GM12892 (cell line): ENCODE data around the gene PDGFC.

Experiments used
- POLR2A ChIP-seq: IDR thresholded peaks from 2 replicates; pipeline ENCODE4 v1.6.1; 2011; ENCODE audit warnings: low read depth, low read length, control low read depth
- POLR2AphosphoS5 ChIP-seq: IDR thresholded peaks from 2 replicates; pipeline ENCODE4 v1.6.1; 2011; ENCODE audit warnings: low read depth, low read length, control low read depth
- TAF1 ChIP-seq: IDR thresholded peaks from 2 replicates; pipeline ENCODE4 v1.6.1; 2011; ENCODE audit warnings: low read depth, mild to moderate bottlenecking, control low read depth, low read length, borderline replicate concordance

GRCh38 chr4:156950948-156951347, 20.7 kb downstream of the PDGFC start:
- no peak for TF ChIP-seq POLR2AphosphoS5
- no peak for TF ChIP-seq POLR2A
- no peak for TF ChIP-seq TAF1
